ENCODE results near the gene HSDL2.

DNA sequence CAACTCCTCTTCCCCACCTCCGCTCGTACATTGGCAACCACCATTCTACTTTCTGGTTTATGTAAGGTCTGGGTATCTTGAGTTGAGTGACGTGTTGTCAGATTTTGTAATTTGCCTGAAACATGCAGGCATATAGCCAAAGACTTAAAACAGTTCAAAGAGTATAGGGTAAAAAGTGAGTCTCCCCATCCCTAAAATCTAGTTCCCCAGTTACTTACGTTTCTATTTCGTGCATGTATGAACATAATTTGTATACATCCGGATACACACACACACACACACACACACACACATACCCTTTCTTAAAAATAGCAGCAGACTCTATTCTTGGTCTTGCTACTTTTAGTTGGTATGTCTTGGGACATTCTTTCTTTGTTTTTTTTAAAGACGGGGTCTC is 915 bp downstream of the HSDL2 start:
- no peak for TF ChIP-seq POLR2A (IDR thresholded peaks at IDR 0.05; ENCODE audit: low read length)
- no peak for TF ChIP-seq GATA1 (IDR thresholded peaks at IDR 0.05; ENCODE audit: low read depth, low read length)
